Measurements from ENCODE around the gene SEMA4A.
"Not testable (repeated sequence)": the region's sequence is repeated elsewhere in the genome, so short reads cannot be mapped to it uniquely, and the experiment has no call there.

- TF ChIP-seq, protein P1, sequence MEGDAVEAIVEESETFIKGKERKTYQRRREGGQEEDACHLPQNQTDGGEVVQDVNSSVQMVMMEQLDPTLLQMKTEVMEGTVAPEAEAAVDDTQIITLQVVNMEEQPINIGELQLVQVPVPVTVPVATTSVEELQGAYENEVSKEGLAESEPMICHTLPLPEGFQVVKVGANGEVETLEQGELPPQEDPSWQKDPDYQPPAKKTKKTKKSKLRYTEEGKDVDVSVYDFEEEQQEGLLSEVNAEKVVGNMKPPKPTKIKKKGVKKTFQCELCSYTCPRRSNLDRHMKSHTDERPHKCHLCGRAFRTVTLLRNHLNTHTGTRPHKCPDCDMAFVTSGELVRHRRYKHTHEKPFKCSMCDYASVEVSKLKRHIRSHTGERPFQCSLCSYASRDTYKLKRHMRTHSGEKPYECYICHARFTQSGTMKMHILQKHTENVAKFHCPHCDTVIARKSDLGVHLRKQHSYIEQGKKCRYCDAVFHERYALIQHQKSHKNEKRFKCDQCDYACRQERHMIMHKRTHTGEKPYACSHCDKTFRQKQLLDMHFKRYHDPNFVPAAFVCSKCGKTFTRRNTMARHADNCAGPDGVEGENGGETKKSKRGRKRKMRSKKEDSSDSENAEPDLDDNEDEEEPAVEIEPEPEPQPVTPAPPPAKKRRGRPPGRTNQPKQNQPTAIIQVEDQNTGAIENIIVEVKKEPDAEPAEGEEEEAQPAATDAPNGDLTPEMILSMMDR (IDR thresholded peaks at IDR 0.05), result not testable (repeated sequence)
- TF ChIP-seq POLR2AphosphoS5, POLR2A (IDR thresholded peaks at IDR 0.05): not testable (repeated sequence)
Observed at GRCh38 chr1:156216361-156217086, 63.1 kb downstream of the SEMA4A start.
